MV-4-11 (cell line): ENCODE results near the gene SLC22A4.

Experiments used
- DNase-seq: peaks from one replicate; lab custom pipeline; 2025; lab: John Stamatoyannopoulos, UW

The SLC22A4 gene

GRCh38 chr5:132376694-132377641, 82.8 kb downstream of the SLC22A4 start:
- DNase-seq, result no peak

DNA sequence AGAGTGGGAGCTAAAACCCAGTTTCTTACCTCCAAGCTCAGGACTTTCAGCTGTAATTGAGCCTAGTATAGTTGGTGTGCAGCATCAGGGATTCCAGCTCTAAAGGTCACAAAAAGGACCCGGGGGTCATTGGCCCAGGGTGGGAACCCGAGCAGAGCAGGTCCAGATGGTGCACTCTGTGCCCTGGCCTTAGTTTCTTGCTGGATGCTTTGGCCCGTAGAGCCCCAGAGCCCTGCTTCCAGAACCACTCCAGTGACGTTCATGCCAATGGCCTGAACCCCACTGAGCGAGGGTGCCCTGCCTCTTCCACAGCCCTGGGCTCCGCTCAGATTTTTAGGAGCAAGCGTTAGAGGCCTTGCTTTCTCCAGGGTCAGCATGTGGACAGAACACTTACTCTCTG, 83.5 kb downstream of the SLC22A4 start:
- no peak for DNase-seq

- DNase-seq, result peak; percentile 62
These were observed 84.4 kb downstream of the SLC22A4 start for GRCh38 chr5:132378580-132378979.

GRCh38 chr5:132380047-132380446, 85.9 kb downstream of the SLC22A4 start:
- DNase-seq, result no peak

DNA sequence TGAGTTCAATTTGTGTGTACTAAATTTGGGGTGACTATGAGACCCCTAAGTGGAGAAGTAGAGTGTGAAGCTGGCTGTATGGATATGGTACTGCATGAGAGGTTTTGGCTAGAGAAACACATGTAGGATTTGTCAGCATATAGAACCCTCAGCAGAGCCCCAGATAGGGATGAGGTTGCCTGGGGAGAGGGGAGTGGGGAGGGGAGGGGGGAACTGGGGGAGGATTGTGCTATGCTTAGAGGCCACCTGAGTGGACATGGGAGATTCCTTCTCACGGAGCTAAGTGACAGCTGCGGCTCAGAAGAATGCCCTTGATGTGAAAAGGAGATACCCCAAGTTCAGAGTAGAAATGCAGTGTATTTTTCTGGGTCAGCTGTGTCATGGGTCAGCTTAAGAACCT, 86.5 kb downstream of the SLC22A4 start:
- DNase-seq, result no peak

DNA sequence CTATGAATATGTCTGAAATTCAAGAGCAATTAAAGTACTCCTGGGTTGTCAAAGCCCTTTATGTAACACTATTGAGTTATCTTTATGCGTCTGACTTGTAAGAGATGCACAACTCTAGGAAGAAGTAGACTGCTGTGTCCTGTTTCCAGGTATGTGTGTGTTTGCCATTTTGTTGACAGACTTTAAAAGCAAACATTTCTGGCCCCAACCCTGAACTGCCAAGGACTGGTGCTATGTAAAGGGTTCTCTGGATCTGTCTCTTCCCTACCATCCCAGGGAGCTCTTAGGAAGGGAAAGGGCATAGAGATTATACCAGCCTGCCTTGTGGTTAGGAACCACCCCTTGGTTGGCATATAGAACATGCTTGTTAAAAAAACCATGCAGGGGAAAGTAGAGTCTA, 87.4 kb downstream of the SLC22A4 start:
- no peak for DNase-seq

DNA sequence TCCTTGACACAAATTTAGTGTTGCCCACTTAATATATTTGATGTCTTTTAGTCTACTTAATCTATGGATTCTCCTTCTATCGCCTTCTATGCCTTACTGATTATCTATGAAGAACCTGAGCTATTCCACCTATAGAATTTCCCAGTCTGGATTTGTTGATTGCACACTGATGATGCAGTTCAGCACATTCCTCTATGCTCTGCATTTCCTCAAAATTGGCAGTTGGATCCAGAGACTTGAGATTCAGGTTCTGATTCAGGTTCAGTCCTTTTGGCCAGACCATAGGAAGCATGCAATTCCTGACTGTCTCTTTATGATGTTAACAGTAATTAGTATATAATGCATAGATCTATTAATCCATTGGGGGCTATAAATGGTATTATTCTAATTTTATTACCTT, 89.1 kb downstream of the SLC22A4 start:
- DNase-seq, result no peak

DNA sequence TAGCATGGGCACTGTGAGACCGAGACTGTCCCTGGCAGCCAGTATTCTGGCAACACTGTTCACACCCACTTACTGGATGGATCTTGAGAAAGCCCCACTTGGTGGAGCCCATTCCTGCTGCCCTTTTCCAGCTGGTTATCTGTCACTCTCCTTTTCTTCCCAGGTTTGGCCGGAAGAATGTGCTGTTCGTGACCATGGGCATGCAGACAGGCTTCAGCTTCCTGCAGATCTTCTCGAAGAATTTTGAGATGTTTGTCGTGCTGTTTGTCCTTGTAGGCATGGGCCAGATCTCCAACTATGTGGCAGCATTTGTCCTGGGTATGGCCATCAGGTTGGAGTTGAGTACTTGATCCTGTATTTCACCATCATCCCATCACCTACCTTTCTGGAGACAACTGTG, 89.8 kb downstream of the SLC22A4 start:
- no peak for DNase-seq

DNA sequence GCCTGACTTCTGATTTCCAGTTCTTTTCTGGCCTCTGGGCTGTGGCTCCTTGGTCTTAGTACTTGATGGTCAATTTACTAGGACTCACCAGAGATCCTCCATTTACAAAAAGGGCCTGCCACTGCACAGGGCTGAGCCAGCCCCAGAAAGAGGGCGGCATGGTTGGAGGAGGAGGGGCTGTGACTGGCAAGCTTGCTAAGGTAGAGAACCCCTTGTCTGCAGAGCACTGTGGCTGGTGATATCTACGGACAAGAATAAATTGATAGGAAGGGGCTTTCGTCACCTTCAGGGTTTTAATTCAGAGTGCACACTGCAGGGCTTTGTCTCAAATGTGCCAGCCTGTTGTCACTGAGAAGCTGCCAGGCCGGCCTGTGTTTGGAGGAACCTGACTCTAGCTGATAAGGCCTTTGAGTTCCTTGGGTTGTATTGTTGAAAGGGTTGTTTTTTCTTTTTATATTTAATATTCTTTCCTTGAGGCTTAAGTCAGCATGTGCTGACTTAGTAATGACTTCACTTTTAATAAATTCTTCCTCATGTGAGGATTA, 90.4 kb downstream of the SLC22A4 start:
- DNase-seq, result no peak

DNA sequence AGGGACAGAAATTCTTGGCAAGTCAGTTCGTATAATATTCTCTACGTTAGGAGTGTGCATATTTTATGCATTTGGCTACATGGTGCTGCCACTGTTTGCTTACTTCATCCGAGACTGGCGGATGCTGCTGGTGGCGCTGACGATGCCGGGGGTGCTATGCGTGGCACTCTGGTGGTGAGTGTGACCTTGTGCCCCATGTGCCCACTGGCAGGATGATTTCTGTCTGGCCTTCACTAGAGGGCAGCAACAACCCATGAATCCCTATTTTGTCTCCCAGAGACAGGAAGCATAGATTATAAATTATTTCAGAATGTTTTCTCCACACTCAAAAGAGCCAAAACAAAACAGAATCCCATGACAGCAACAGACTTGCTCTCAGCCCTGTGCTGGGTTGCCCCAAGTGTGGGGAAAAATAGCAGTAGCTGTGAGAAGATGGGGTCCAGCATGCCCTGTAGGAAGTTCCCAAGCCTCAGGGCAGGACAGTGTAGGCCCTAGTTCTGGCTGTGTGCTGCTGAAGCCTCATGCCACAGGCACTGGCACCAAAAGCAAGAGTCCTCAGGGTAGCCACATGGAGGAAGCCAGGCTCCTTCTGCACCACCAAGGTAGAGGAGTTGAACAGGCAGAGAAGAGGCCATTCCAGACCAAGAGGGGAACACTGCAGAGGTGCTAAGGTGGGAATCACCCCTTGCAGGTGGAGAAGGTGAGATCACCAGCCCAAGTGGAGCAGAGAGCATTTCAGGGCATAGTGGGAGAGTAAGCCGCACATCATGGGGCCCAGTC, 91.3 kb downstream of the SLC22A4 start:
- DNase-seq, result peak; percentile 70

DNA sequence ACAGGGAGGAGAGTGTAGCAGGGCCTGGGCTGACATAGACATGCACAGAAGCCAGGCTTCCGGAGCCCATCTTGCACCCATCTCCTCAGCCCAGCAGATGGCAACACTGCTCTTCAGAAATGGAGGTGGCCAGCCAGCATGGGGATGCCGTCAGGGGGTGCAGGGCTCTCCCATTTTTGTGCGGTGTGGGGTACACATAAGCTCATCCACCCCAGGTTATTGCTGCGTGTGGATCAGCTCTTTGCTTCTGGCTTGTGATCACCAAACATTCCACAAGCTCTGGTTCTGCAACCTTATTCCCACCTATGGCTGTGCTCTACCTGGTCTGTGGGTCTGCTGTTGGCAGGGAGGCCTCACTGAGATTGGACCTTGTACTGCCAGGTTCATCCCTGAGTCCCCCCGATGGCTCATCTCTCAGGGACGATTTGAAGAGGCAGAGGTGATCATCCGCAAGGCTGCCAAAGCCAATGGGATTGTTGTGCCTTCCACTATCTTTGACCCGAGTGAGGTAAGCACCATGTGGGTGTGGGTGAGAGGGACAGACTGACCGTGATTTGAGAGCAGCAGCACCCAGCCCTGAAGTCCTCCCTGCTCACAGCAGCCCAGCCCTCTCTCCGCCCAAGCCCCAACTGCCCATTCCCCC, 92.6 kb downstream of the SLC22A4 start:
- DNase-seq, result peak; percentile 62

GRCh38 chr5:132387640-132388117, 93.5 kb downstream of the SLC22A4 start:
- DNase-seq, result peak; percentile 64

- DNase-seq, result peak; percentile 48
These were observed 94.3 kb downstream of the SLC22A4 start for GRCh38 chr5:132388244-132389050.

- DNase-seq, result no peak
These were observed 94.8 kb downstream of the SLC22A4 start for GRCh38 chr5:132389051-132389331.

GRCh38 chr5:132389585-132390286, 95.5 kb downstream of the SLC22A4 start:
- peak; percentile 33 for DNase-seq

DNA sequence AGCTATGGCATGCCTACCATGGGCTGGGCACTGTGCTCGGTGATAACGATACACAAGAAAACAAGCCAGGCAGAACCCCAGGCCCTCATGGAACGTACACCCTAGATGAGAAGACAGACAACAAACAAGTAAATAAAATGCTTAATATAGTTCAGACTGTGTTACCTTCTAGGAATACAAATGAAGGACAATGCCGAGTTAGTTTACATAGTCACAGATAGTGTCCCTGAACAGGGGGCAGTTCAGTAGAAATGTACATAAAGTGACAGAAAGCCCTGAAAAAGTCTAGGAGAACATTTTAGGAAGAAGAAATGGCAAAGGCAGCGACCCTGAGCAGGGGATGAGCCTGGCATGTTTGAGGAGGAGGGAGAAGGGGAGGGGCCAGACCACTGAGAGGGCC, 97.1 kb downstream of the SLC22A4 start:
- DNase-seq, result no peak

DNA sequence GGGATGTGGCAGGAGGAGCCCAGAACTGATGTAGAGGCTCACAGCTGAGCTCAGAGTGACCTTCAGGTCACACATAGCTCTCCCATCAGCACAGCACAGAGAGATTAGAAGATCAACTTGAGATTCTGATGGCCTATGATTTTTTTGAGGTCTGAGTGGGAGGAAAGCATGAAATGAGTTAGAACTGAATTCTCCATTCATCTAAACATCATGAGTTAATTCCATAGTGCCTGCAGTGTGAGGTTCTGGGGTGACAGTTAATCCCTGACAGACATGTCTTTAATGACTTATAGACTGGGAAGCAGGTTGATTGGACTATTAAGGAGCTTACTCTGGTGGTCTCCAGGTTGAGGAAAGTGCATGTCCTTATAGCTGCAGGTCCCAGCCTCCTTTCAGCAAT, 97.7 kb downstream of the SLC22A4 start:
- no peak for DNase-seq

DNA sequence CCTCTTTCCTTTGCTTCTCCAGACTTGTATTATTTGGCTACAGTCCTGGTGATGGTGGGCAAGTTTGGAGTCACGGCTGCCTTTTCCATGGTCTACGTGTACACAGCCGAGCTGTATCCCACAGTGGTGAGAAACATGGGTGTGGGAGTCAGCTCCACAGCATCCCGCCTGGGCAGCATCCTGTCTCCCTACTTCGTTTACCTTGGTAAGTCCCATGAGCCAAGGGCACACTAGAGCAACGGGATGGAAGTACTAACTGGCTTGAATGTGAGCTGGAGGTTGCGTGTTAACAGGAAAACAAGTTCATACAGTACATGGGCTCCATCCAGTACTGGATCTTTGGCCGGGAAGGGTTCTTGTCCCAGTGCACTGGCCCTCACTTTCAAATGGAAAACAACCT, 98.2 kb downstream of the SLC22A4 start:
- DNase-seq, result no peak

DNA sequence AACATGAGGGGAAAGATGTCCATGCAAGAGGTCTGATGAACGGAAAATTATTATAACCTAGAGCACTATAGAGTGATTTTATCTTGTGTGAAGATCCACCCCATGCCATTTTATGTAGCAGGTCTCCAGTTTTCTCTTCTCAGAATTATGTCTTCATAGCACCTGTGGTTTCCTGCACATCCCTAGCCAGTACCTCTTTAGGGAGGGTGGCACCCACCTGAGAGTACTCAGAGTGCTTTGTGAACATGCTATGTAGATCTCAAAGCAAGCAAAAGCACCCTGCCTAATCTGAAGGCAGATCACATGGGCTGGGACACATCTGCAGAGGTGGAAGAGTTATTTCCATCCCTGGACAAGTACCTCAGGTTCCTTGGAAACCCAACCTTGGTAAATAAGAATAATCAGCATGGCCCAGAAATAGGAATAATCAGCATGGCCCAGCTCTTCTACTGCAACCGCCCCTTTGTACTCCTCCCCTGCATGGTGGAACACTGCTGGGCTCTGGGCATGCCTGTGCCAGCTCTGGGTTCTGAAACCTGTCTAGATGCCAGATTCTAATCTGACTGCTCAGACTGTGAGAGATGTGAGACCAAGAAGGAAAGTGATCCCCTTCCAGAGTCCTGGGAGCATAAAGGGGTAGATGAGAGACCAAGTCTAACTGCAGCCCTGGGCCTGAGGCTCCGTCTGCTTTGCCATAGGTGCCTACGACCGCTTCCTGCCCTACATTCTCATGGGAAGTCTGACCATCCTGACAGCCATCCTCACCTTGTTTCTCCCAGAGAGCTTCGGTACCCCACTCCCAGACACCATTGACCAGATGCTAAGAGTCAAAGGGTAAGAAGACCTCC, 99.0 kb downstream of the SLC22A4 start:
- DNase-seq, result no peak
